Tongue (tissue), 2 donors: ENCODE measurements around the gene XYLT2. TPM values are rescaled to one million over a fixed set of nuclear protein-coding genes. Genes with fewer than 3 reads are reported as not detected.

ENCODE experiments used
- DNase-seq: peaks from one replicate; pipeline ENCODE4 v3.0.0-alpha.2; 2015
- total RNA-seq: library from RNA; depleted of rRNA; stranded (reverse); fragments of >200 nt; gene quantifications from one replicate; pipeline ENCODE4 v1.2.3, GENCODE V29; 2014

The XYLT2 gene
- total RNA-seq, 1 donor from 2014 or later, result 29.0 TPM

DNA sequence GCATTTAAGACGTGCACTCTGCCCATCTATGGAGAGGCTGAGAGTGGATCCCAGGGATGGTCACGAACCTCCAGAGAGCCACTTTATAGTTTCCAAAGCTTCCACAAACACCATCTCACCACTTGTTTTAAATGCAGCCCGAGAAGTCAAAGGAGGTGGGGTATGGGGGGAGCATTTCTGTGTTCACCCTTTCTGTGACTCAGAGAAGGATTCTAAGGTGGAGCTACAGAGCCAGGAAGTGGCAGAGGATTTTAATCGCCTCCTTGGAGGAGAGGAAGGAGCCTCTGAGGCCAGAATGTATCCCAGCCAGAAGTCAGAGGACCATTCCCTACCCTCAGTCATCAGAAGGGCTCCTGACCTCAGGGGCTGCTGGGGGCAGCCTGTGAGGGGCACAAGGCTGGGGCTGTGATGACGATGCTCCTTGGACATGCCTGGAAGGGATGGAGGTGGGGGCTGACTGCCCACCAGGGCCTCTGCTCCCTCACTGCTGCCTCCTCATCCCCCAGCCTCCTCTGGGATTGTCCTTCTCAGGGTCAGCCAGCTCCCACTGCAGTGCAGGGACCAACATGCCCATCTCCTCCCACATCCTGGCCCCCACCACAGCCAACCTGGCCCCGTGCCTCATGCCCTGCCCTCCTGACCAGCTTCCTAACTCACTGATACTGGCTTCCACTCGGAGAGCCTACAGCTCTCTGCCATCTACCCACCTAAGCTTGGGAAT is 2.8 kb downstream of the XYLT2 start:
- no peak for DNase-seq

DNA sequence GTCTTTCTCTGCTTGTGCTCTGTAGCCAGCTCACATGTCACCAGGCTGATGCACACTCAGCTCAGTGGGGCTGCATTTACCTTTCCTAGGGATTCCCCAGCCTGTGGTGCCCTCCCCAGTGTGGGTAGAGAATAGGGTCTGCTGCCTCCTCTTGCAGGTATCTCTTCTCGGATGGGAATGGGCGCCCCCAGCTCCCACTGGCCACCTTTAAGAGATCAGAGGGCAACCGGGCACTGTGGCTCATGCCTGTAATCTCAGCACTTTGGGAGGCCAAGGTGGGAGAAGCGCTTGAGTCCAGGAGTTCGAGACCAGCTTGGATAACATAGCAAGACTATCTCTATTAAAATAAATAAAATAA is 3.3 kb downstream of the XYLT2 start:
- DNase-seq, result no peak

DNA sequence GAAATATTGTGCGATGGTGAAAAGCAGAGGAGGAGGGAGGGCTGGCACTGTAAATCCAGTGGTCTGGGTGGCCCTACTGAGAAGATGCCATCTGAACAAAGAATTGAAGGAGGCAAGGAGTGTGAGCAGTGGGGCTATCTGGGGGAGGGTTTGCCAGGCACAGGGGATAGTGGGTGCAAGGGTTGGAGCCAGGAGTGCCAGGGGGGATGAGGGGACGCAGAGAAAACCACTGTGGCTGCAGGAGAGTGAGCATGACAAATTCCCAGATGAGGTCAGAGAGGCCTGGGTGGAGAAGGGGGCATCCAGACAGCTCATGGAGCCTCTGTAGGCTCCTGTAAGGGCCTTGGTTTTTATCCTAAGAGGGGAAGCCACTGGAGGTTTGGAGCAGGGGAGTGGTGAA is 4.8 kb downstream of the XYLT2 start:
- no peak for DNase-seq

DNA sequence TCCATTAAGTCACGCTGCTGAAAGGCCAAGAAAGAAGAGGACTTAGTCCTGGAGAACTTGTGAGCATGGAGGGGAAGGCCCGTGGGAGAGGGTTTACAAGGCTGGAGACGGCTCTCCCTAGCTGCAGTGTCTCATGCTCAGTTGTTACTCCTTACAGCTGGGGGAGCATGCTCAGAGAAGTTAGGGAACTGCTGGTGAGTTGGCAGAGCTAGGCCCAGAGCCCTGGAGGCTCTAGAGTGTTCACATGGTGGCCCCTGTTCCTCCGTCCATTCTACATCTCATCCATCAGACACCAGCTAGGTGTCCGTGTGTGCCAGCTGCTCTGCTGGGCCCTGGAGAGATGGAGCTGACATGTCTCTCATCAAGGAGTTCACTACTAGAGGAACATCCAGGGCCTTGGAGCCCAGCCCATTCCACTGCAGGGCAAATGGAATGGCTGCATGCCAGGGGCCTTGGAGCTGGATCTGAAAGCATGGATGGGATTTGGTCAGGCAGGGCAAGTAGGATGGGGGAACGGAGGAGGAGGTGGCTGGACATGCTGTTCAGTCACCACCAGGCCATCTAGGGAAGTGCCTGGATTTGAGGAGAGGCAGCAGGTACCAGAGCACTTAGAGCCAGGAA is 6.3 kb downstream of the XYLT2 start:
- peak; percentile 31 for DNase-seq

DNA sequence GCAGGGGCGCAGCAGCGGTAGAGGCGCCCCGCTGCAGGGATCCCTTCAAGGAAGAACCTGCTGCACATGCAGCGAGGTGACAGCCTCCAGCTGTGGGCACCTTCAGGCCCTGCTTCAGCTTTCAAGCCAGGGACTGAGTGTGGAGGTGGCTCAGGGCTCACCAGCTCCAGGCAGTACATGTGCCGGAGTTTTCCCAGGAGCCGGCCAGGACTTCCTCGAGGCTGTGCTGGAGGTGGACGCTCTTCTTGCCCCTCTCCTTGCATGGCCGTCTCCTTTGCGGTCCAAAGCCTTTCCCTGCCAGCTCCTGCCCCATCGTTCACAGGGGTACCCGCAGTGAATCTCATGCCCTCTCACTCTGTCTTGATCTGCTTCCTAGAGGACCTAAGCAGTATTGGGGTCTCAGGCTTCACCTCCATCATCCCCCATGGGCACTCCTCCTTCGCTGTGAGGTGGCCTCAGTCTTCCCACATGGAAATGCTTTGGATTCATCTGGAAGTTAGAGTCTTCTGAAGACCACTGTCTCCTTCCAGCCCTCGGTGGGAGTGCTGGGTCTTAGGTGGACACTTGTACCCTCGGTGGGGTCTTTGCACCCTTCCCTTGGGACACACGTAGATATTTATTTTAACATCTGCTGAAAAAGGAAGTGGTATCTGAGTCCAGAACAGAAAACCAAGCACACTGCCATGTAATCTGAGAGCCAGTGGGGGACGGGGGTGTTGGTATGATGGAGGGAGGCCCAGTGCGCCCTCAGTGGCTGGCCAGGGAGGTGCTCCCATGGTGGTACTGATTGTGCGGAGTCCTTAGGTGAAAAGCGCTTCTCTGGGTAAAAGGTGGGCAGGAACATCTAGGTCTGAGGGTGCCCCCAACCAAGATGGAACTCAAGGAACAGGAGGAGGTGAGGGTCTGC is 7.0 kb downstream of the XYLT2 start:
- no peak for DNase-seq

DNA sequence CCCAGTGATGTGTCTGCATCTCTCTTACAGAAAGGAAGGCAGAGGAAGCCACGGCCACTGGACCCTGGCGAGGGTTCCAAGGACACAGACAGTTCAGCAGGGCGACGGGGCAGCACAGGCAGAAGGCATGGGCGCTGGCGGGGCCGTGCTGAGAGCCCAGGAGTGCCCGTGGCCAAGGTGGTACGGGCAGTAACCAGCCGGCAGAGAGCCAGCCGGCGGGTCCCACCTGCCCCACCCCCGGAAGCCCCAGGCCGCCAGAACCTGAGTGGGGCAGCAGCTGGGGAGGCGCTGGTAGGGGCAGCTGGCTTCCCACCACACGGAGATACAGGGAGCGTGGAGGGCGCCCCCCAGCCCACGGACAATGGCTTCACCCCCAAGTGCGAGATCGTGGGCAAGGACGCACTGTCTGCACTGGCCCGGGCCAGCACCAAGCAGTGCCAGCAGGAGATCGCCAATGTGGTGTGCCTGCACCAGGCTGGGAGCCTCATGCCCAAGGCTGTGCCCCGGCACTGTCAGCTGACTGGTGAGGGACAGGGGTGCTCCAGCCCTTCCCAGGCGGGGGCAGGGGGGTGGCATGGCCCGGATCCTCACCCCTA is 7.8 kb downstream of the XYLT2 start:
- DNase-seq, result no peak

DNA sequence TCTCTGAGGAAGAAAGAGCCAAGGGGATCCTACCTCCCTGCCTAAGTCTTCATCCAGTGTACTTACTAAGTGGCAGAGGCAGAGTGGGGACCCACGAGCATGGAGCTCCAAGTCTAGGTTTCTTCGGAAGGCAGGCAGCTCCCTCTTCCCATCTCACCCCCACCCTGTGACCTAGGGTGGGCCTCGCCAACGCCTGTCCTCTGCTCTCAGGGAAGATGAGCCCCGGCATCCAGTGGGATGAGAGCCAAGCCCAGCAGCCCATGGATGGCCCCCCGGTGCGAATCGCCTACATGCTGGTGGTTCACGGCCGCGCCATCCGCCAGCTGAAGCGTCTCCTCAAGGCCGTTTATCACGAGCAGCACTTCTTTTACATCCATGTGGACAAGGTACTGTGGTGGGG is 8.3 kb downstream of the XYLT2 start:
- no peak for DNase-seq

DNA sequence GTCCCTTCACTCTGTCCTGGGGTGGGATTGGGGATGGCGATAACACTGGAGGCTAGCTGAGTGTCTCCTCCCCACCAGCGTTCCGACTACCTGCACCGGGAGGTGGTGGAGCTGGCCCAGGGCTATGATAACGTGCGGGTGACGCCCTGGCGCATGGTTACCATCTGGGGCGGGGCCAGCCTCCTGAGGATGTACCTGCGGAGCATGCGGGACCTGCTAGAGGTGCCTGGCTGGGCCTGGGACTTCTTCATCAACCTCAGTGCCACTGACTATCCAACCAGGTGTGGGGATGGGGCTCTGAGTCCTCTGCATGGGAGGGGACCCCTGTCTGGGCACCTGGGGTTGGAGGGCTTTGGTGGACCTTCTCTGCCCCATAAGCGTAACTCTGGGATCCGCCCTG is 8.8 kb downstream of the XYLT2 start:
- no peak for DNase-seq

DNA sequence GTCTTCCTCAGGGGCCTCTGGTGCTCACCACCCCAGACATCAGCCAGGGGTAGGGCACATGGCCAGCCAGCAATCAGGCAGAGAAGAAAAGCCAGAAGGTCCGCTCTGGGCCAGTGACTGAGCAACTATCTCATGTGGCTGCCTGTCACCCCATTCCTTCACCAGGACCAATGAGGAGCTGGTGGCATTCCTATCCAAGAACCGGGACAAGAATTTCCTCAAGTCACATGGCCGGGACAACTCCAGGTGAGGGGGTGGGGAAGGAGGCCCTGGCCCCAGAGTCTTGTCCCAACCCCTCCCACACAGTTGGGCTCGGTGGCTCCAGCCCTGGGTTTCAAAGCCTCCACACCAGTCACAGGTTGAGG is 9.4 kb downstream of the XYLT2 start:
- no peak for DNase-seq

DNA sequence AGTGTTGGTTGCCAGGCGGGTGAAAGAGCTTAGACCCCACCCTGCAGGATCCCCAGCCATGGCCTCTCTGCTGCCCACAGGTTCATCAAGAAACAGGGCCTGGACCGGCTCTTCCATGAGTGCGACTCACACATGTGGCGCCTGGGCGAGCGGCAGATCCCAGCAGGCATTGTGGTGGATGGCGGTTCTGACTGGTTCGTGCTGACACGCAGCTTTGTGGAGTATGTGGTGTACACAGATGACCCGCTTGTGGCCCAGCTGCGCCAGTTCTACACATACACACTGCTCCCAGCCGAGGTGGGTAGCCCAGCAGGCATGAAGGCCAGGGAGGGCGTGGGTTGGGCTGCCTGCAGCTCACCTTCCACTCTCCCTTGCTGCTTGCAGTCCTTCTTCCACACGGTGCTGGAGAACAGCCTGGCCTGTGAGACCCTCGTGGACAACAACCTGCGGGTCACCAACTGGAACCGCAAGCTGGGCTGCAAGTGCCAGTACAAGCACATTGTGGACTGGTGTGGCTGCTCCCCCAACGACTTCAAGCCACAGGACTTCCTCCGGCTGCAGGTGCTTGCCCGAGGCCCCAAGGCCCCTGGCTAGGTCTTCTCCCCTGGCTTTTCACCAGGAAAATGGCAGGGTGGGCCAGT is 9.9 kb downstream of the XYLT2 start:
- DNase-seq, result no peak

DNA sequence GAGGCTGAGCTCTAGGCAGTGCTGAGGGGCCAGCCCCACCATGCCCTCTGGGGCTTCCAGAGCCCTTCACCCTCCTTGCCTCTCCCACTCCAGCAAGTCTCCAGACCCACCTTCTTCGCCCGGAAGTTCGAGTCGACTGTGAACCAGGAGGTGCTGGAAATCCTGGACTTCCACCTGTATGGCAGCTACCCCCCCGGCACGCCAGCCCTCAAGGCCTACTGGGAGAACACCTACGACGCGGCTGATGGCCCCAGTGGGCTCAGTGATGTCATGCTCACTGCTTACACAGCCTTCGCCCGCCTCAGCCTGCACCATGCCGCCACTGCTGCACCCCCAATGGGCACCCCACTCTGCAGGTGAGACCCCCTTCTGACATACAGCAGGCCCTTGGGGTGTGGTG is 10.5 kb downstream of the XYLT2 start:
- no peak for DNase-seq

DNA sequence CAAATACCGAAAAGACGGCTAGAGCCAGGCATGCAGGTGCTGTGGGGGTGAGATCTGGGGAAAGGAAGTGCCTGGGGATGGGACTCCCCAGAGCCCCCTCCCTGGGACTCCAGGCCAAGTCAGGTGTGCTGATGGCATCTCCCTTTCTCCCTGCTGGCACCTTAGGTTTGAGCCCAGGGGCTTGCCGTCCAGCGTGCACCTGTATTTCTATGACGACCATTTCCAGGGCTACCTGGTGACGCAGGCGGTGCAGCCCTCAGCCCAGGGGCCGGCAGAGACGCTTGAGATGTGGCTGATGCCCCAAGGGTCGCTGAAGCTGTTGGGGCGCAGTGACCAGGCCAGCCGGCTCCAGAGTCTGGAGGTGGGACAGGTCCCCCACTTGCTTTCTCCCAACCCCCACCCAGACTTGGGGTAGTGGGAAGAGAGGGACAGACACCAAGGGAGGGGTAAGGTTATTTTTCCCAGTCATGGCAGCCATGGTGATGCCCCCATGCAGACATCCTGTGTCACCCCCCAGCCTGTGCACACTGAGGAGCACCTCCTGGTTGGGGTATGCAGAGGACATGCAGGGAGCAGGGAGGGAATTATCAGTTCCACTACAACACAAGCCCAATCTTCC is 11.1 kb downstream of the XYLT2 start:
- no peak for DNase-seq

DNA sequence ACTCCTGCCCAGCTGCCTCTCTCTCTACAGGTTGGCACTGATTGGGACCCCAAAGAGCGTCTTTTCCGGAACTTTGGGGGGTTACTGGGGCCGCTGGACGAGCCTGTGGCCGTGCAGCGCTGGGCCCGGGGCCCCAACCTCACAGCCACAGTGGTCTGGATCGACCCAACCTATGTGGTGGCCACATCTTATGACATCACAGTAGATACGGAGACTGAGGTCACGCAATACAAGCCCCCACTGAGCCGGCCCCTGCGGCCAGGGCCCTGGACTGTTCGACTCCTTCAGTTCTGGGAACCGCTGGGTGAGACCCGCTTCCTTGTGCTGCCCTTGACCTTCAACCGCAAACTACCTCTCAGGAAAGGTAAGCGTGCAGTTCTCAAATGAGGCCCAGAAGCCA is 12.3 kb downstream of the XYLT2 start:
- DNase-seq, result no peak

DNA sequence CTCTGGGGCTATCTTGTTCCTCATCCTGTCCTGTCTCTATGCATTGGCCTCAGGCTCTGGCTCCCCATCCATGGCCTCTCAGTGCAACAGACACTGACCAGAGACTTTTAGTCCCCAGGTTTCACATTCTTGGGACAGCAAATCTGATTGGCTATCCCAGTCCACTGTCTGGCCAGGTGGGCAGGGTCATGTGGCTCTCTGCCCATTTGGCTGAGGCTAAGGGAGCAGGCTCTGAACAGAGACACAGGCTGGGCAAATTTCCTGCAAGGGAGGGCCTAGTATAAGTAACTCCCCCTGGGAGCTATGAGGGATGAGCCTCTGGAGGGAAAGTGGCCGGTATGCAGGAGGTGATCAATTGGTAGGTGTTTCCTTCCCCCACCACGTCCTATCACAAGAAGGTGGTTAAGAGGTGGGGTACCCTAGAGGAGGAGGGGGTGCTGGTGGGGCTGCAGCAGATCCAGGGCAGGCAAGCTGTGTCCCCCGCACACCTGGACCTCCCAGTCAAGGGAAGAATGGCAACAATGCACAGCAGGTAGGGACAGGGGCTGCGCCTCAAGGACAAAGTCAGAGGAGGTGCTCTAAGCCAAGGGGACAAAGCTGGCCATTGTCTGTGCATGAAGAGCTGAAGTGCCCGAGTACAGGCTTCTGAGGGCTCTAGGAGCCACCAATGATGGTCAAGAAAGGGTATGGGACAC is 13.2 kb downstream of the XYLT2 start:
- peak; percentile 24 for DNase-seq

DNA sequence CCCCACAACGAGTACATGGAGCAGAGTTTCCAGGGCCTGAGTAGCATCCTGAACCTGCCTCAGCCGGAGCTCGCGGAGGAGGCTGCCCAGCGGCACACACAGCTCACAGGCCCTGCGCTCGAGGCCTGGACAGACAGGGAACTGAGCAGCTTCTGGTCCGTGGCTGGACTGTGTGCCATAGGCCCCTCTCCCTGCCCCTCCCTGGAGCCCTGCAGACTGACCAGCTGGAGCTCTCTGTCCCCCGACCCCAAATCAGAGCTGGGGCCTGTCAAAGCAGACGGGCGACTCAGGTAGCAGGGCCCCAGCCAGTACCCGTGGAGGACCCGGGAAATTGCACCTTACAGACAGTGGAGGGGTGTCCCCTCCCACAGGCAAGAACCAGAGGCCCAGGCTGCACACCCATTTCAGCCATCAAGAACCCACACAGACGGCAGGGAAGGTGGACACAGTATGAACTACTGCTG is 14.1 kb downstream of the XYLT2 start:
- no peak for DNase-seq

DNA sequence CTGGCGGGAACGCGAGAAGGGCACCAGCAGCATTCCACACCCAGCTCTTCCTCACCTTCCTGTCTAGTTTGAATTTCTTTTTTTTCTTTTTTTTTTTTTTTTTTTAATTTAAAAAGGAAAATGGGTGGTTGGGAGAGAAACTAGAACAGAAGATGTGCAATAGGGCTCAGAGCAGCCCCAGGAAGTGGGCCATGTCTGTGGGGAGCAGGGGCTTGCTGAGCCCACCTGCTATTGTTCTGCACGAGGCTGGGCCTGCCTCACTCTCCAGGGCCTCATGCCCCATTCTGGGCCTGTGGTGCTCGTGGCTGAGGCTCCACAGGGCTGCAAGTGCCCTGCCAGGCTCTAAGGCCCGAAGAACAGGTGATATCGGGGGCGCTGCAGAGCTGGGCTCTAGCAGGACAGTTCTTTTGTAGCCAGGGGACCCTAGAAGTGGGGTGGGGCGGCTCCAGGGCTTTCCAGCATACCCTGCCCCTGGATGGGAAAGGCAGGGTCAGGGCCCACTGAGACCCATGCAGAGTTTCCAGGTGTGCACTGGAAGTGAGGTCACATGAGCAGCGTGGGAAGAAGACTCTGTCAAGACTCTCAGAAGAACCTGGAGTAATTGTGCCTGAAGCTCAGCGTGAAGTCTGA is 14.7 kb downstream of the XYLT2 start:
- no peak for DNase-seq

DNA sequence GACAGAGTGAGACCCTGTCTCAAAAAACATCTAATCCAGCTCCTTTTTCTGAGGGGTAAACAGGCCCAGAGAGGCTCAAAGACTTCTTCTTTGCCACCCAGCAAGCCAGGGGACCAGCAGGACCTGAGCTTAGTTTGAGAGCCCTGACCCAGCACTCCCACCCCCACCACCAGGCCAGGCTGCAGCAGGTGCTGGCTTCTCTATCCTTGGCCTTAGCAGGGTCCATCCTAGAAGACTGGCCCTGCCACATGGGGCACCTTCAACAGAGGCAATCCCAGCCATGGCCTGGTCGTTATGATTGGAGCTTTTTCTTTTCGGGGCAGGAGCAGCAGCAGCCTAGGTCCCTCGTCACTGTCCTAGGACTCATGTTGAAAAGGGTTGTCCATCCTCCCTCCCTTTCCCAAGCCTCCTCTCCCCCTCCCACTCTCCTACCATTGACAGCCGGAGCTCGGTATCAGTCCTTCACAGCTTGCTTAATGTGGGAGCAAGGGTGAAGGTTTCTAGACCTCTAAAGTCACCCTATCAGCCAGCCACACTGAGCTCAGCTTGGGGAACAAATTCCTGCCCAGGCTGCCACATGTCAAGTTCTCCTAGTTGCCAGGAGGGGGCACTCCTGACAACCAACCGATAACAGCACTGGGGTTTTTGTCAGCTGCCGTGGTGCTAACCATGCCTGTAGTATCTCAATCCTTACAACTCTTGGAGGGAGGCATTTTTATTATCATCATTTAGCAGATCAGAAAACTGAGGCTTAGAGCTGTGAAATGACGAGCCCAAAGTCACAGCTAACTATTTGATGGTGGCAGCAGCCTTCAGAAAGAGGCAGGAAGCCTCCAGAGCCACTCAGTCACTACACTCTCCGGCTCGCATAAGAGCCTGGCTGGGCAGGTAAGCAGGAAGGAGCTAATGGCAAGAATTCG is 15.9 kb downstream of the XYLT2 start:
- peak; percentile 75 for DNase-seq

DNA sequence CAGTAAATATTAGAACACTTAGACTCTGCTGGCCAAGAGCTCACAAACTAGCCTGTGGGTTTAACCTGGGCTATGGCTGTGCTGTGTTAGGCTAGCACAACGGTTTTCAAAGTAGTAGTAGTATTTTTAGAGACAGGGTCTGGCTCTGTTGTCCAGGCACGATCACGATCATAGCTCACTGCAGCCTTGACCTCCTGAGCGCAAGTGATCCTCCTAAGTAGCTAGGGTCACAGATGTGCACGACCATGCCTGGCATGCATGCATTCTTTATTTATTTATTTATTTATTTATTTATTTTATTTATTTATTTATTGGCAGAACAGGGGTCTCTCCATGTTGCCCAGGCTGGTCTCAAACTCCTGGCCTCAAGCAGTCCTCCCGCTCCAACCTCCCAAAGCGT is 16.7 kb downstream of the XYLT2 start:
- DNase-seq, result no peak

DNA sequence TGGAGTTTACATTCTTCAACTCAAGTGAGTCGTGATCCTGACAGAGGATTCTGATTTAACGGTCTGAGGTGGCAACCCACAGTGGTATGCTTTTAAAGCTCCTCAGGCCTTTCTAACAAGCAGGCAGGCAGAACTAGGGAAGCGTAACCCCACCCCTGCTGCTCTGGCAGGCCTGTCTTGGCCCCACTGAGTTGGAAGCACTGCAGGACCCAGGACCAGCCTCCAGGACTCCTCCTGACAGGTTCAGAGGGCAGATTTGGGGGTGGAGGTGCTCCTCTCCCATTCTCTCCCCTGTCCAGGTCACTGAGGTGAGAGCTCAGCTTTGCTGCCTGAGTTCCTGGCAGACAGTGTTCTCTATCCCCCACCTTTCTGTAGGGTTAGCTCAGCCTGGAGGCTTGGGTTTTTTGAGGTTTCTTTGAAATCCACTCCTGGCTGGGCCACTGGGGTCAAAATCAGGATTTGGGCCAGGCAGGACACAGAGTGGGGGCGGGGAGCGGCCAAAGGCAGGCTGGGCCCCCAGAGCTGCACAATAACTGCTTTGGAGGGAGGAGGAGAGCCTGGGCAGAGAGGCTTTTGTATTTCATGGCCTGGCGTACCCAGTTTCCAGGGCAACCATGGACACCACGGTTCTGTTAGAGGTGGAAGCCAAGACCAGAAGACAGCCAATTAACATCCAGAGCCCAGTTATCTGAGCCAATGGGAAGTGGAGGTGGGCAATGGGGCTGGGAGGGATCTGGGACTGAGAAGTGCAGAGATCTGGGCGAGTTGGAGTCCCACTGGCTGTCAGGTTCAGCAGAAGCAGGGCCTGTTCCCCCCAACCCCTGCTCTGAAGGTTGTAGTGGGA is 17.5 kb downstream of the XYLT2 start:
- peak; percentile 69 for DNase-seq
